ENCODE results near the gene BRPF1.
A peak's percentile ranks its signal among the peaks of the same experiment; 100 is the strongest.

BRPF1 gene

DNA sequence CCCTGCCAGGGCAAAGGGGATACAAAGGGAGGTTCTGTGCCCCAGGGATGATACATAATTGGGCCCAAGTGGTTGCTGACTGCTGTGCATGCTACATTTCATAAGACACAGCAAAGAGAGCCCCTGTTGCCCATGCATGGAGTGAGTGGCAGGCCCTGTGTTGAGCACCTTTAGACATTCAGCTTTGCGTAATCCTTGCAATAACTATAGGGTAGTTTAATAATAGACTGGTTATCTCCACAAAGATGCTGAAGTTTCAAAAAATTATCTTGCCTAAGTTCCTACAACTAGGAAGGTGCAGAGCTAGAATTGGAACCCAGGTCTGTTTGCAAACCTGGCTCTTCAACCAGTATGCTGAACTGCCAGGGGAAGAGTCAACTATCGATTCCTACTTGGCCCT lies 16.5 kb downstream of the BRPF1 start:
- Histone ChIP-seq H3K27me3 (ENCODE audit: low read length) (no peaks in the 10 kb centered on the region), H3F3A (ENCODE audit: insufficient read depth) (peaks cover 12% of the 10 kb centered on the region; the same call in 1 of the 2 replicates), H3K9ac (ENCODE audit: low read length) (no peak overlapping the region), H3K9me2 (replicated peaks; ENCODE audit: insufficient read depth, low read length) (no peaks in the 10 kb centered on the region), H3K27ac (ENCODE audit: low read depth, low read length) (no peak overlapping the region), H3K36me3 (ENCODE audit: low read length) (no peaks in the 10 kb centered on the region), H2AFZ (ENCODE audit: low read depth, low read length, severe bottlenecking) (no peak overlapping the region), H3K4me2 (ENCODE audit: low read depth, low read length, poor library complexity, severe bottlenecking) (no peak overlapping the region), H3K79me2 (ENCODE audit: insufficient read depth, low read length) (peaks cover 20% of the 10 kb centered on the region), H3K9me3 (ENCODE audit: insufficient read depth, low read length) (no peaks in the 10 kb centered on the region), H3K4me3 (ENCODE audit: insufficient read depth, low read length, poor library complexity, severe bottlenecking) (no peak overlapping the region), H4K20me1 (ENCODE audit: low read depth, low read length) (no peaks in the 10 kb centered on the region)
- TF ChIP-seq EZH2phosphoT487 (conservative IDR thresholded peaks at IDR 0.05; ENCODE audit: low read length) (no peak), CTCF (IDR thresholded peaks at IDR 0.05; ENCODE audit: insufficient read depth, low read length, poor library complexity, severe bottlenecking) (no peak)

DNA sequence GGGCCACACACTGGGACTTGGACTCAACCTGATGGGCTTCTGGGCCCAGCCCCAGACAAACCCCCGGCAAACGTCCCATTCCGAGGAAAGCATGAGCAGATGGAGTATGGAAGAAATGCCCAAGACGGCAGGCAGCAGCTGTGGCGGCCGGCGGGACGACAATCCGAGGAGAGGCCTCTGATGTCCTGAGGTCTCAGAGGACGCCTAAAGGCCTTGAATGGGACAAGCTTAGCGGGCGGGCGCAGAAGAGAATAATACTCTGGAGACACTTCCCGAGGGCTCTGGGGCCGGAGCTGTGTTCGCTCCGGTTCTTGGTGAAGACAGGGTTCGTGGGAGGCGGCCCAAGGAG lies 17.7 kb downstream of the BRPF1 start:
- peak overlapping the region; percentile 85 for H3K4me2 ChIP-seq (ENCODE audit: low read depth, low read length, poor library complexity, severe bottlenecking)
- H3F3A ChIP-seq (ENCODE audit: insufficient read depth) = peaks cover 12% of the 10 kb centered on the region; the same call in 1 of the 2 replicates
- peak overlapping the region; percentile 81 for H3K9ac ChIP-seq (ENCODE audit: low read length)
- H2AFZ ChIP-seq (ENCODE audit: low read depth, low read length, severe bottlenecking) = peak overlapping the region; percentile 67
- H3K27ac ChIP-seq (ENCODE audit: low read depth, low read length) = peak overlapping the region; percentile 89
- no peaks in the 10 kb centered on the region for H4K20me1 ChIP-seq (ENCODE audit: low read depth, low read length)
- no peaks in the 10 kb centered on the region for H3K36me3 ChIP-seq (ENCODE audit: low read length)
- H3K9me2 ChIP-seq (replicated peaks; ENCODE audit: insufficient read depth, low read length) = no peaks in the 10 kb centered on the region
- peak overlapping the region; percentile 53 for H3K4me3 ChIP-seq (ENCODE audit: insufficient read depth, low read length, poor library complexity, severe bottlenecking)
- TF ChIP-seq CTCF (IDR thresholded peaks at IDR 0.05; ENCODE audit: insufficient read depth, low read length, poor library complexity, severe bottlenecking) = no peak
- no peak for TF ChIP-seq EZH2phosphoT487 (conservative IDR thresholded peaks at IDR 0.05; ENCODE audit: low read length)
- H3K27me3 ChIP-seq (ENCODE audit: low read length) = no peaks in the 10 kb centered on the region
- peaks cover 20% of the 10 kb centered on the region for H3K79me2 ChIP-seq (ENCODE audit: insufficient read depth, low read length)
- no peaks in the 10 kb centered on the region for H3K9me3 ChIP-seq (ENCODE audit: insufficient read depth, low read length)

GRCh38 chr3:9749645-9750555 lies 18.4 kb downstream of the BRPF1 start, which contains the start of gene OGG1:
Gene OGG1 (plus strand): TSS chr3:9749952. CDS start chr3:9750287, 335 bp downstream.
- H4K20me1 ChIP-seq (ENCODE audit: low read depth, low read length) = no peaks in the 10 kb centered on the region
- peak within 1 kb of the TSS; percentile 89 for H3K27ac ChIP-seq (ENCODE audit: low read depth, low read length)
- H3K9me3 ChIP-seq (ENCODE audit: insufficient read depth, low read length) = no peaks in the 10 kb centered on the region
- TF ChIP-seq CTCF (IDR thresholded peaks at IDR 0.05; ENCODE audit: insufficient read depth, low read length, poor library complexity, severe bottlenecking) (no peak), EZH2phosphoT487 (conservative IDR thresholded peaks at IDR 0.05; ENCODE audit: low read length) (no peak)
- no peaks in the 10 kb centered on the region for H3K9me2 ChIP-seq (replicated peaks; ENCODE audit: insufficient read depth, low read length)
- H3K4me2 ChIP-seq (ENCODE audit: low read depth, low read length, poor library complexity, severe bottlenecking) = peak within 1 kb of the TSS; percentile 85
- H2AFZ ChIP-seq (ENCODE audit: low read depth, low read length, severe bottlenecking) = peak within 1 kb of the TSS; percentile 67
- H3K36me3 ChIP-seq (ENCODE audit: low read length) = no peaks in the 10 kb centered on the region
- H3K4me3 ChIP-seq (ENCODE audit: insufficient read depth, low read length, poor library complexity, severe bottlenecking) = peak within 1 kb of the TSS; percentile 90
- H3F3A ChIP-seq (ENCODE audit: insufficient read depth) = peaks cover 12% of the 10 kb centered on the region; the same call in 1 of the 2 replicates
- H3K27me3 ChIP-seq (ENCODE audit: low read length) = no peaks in the 10 kb centered on the region
- peaks cover 20% of the 10 kb centered on the region for H3K79me2 ChIP-seq (ENCODE audit: insufficient read depth, low read length)
- H3K9ac ChIP-seq (ENCODE audit: low read length) = peak within 1 kb of the TSS; percentile 81
